H9 (cell line): Measurements from ENCODE around the gene IER5L. TPM values are rescaled to one million over a fixed set of nuclear protein-coding genes. Genes with fewer than 3 reads are reported as not detected.

Experiments used
- DNase-seq: peaks from one replicate; pipeline ENCODE4 v3.0.0-alpha.2; 2017
- H2AFZ ChIP-seq: one replicate; pipeline ENCODE4 v1.6.1; 2013; ENCODE audit warnings: mild to moderate bottlenecking, low read length, control low read depth, moderate library complexity
- H2AK5ac ChIP-seq: 2 replicates; pipeline ENCODE4 v1.6.1; 2013; ENCODE audit warnings: low read length, control low read depth, mixed read lengths; ENCODE audit not compliant: insufficient read length
- H2BK120ac ChIP-seq: one replicate; pipeline ENCODE4 v1.6.1; 2013; ENCODE audit warnings: low read depth, mild to moderate bottlenecking, low read length, control low read depth, inconsistent platforms; ENCODE audit not compliant: poor library complexity, severe bottlenecking
- H2BK12ac ChIP-seq: 2 replicates; pipeline ENCODE4 v1.6.1; 2013; ENCODE audit warnings: low read length, control low read depth, mixed read lengths, low read depth; ENCODE audit not compliant: insufficient read length
- H2BK15ac ChIP-seq: 2 replicates; pipeline ENCODE4 v1.6.1; 2013; ENCODE audit warnings: low read depth, low read length, control low read depth
- H2BK20ac ChIP-seq: one replicate; pipeline ENCODE4 v1.6.1; 2013; ENCODE audit warnings: low read depth, mild to moderate bottlenecking, low read length, control low read depth, inconsistent platforms; ENCODE audit not compliant: poor library complexity, severe bottlenecking
- H2BK5ac ChIP-seq: 2 replicates; pipeline ENCODE4 v1.6.1; 2013; ENCODE audit warnings: low read length, control low read depth, mixed read lengths; ENCODE audit not compliant: insufficient read length
- H3K14ac ChIP-seq: 2 replicates; pipeline ENCODE4 v1.6.1; 2013; ENCODE audit warnings: low read length, control low read depth; ENCODE audit not compliant: insufficient read depth
- H3K18ac ChIP-seq: 2 replicates; pipeline ENCODE4 v1.6.1; 2013; ENCODE audit warnings: low read depth, mild to moderate bottlenecking, mixed read lengths, low read length, control low read depth; ENCODE audit not compliant: insufficient read length
- H3K23ac ChIP-seq: 2 replicates; pipeline ENCODE4 v1.6.1; 2013; ENCODE audit warnings: low read length, control low read depth, mixed read lengths, low read depth; ENCODE audit not compliant: insufficient read length
- H3K23me2 ChIP-seq: 2 replicates; pipeline ENCODE4 v1.6.1; 2013; ENCODE audit warnings: low read depth, mild to moderate bottlenecking, mixed read lengths, low read length, control low read depth; ENCODE audit not compliant: insufficient read length, poor library complexity, severe bottlenecking
- H3K27ac ChIP-seq: 2 replicates; pipeline ENCODE4 v1.5.1; 2013; ENCODE audit warnings: low read length, control low read depth, mixed read lengths, low read depth; ENCODE audit not compliant: insufficient read length
- H3K27me3 ChIP-seq: 2 replicates; pipeline ENCODE4 v1.6.1; 2013; ENCODE audit warnings: low read length, control low read depth, inconsistent platforms; ENCODE audit not compliant: insufficient read depth
- H3K4ac ChIP-seq: 2 replicates; pipeline ENCODE4 v1.6.1; 2013; ENCODE audit warnings: low read depth, mild to moderate bottlenecking, control low read depth, inconsistent platforms, low read length, moderate library complexity
- H3K4me1 ChIP-seq: 2 replicates; pipeline ENCODE4 v1.6.1; 2013; ENCODE audit warnings: low read length, control low read depth, inconsistent platforms; ENCODE audit not compliant: insufficient read depth
- H3K4me2 ChIP-seq: 2 replicates; pipeline ENCODE4 v1.6.1; 2013; ENCODE audit warnings: low read length, control low read depth, mixed read lengths; ENCODE audit not compliant: insufficient read length, insufficient read depth
- H3K56ac ChIP-seq: 2 replicates; pipeline ENCODE4 v1.6.1; 2013; ENCODE audit warnings: low read depth, mild to moderate bottlenecking, mixed read lengths, low read length, control low read depth; ENCODE audit not compliant: insufficient read length
- H3K79me1 ChIP-seq: 2 replicates; pipeline ENCODE4 v1.6.1; 2013; ENCODE audit warnings: low read depth, mild to moderate bottlenecking, moderate library complexity, low read length, control low read depth, inconsistent platforms; ENCODE audit not compliant: insufficient read depth, poor library complexity, severe bottlenecking
- H3K79me2 ChIP-seq: 2 replicates; pipeline ENCODE4 v1.6.1; 2013; ENCODE audit warnings: low read length, control low read depth, inconsistent platforms; ENCODE audit not compliant: insufficient read depth
- H3K9ac ChIP-seq: 2 replicates; pipeline ENCODE4 v1.6.1; 2013; ENCODE audit warnings: low read length, control low read depth, mixed read lengths; ENCODE audit not compliant: insufficient read length; ENCODE audit errors: extremely low read depth
- H3K9me3 ChIP-seq: one replicate; pipeline ENCODE4 v1.6.1; 2013; ENCODE audit warnings: low read depth, low read length, inconsistent platforms; ENCODE audit not compliant: control insufficient read depth
- H3T11ph ChIP-seq: one replicate; pipeline ENCODE4 v1.6.1; 2013; ENCODE audit warnings: mild to moderate bottlenecking, low read length, control low read depth, inconsistent platforms
- H4K20me1 ChIP-seq: one replicate; pipeline ENCODE4 v1.6.1; 2013; ENCODE audit not compliant: control insufficient read depth, insufficient read length, insufficient read depth
- H4K5ac ChIP-seq: 2 replicates; pipeline ENCODE4 v1.6.1; 2013; ENCODE audit warnings: low read depth, mild to moderate bottlenecking, mixed read lengths, low read length, control low read depth; ENCODE audit not compliant: insufficient read length
- H4K8ac ChIP-seq: replicated peaks from 2 replicates; pipeline ENCODE4 v1.6.1; 2013; ENCODE audit warnings: low read length, control low read depth, mixed read lengths, low read depth; ENCODE audit not compliant: insufficient read length
- H4K91ac ChIP-seq: 2 replicates; pipeline ENCODE4 v1.6.1; 2013; ENCODE audit warnings: low read depth, mild to moderate bottlenecking, moderate library complexity, mixed read lengths, low read length, control low read depth; ENCODE audit not compliant: insufficient read length
- H3K27ac Mint-ChIP-seq, 3 experiments: 2 replicates in 2 of 3; 3 replicates in 1 of 3; pipeline ENCODE4 v1.8.0; 2020 to 2021; ENCODE audit warnings: mixed read lengths in 3 of 3, mild to moderate bottlenecking in 1 of 3, moderate library complexity in 1 of 3
- H3K27me3 Mint-ChIP-seq: 2 replicates; pipeline ENCODE4 v1.8.0; 2021; ENCODE audit warnings: low read depth, mild to moderate bottlenecking, moderate library complexity, mixed read lengths
- H3K36me3 Mint-ChIP-seq, 3 experiments: 2 replicates in 2 of 3; 3 replicates in 1 of 3; pipeline ENCODE4 v1.8.0; 2020 to 2021; ENCODE audit warnings: low read depth in 3 of 3, mixed read lengths in 3 of 3; ENCODE audit not compliant: insufficient read depth in 1 of 3
- H3K4me1 Mint-ChIP-seq, 2 experiments: 2 replicates each; pipeline ENCODE4 v1.8.0; 2020; ENCODE audit warnings: mixed read lengths in 2 of 2
- H3K4me3 Mint-ChIP-seq, 2 experiments: 2 replicates in 1 of 2; 3 replicates in 1 of 2; pipeline ENCODE4 v1.8.0; 2020 to 2021; ENCODE audit warnings: mild to moderate bottlenecking in 2 of 2, mixed read lengths in 2 of 2, moderate library complexity in 1 of 2
- H3K9me3 Mint-ChIP-seq, 2 experiments: 2 replicates in 1 of 2; 3 replicates in 1 of 2; pipeline ENCODE4 v1.8.0; 2020; ENCODE audit warnings: mild to moderate bottlenecking in 2 of 2, mixed read lengths in 2 of 2, moderate library complexity in 1 of 2
- CTCF ChIP-seq: fragments of 200-600 bp; sonication (generic); conservative IDR thresholded peaks from 3 replicates; pipeline ENCODE4 v1.8.0; 2021; ENCODE audit warnings: antibody characterized with exemption, mild to moderate bottlenecking
- WGBS: extraction: QIAGEN DNeasy Blood & Tissue Kit; methylation state at CpG from one replicate; pipeline ENCODE4 v1.1.7; 2013; ENCODE audit warnings: missing lambda C conversion rate, low lambda C conversion rate, mixed read lengths; ENCODE audit not compliant: insufficient read length; ENCODE audit errors: extremely low coverage; 5-methylcytosine and 5-hydroxymethylcytosine counted together
- total RNA-seq: library from RNA; stranded (reverse); gene quantifications from 2 replicates; pipeline ENCODE4 v1.2.1, GENCODE V29; 2021

Gene IER5L
- total RNA-seq, 1 experiment from 2014 or later, result 1.0 TPM

DNA sequence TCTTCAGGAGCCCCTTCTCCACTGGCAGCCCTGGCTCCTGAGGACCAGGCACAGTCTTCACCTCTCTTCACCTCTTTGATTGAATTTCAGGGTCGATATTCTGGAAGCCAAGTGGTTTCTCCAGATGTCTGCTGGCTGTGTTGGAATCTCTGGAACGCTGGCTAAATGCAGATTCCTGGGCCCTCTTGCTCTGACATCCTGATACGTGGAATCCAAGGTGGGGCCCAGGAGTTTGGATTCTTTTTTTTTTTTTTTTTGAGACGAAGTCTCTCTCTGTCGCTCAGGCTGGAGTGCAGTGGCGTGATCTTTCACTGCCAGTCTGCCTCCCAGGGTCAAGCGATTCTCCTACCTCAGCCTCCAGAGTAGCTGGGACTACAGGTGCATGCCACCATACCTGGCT is 26.8 kb upstream of the IER5L start:
- Histone ChIP-seq H3K18ac (no peak overlapping the region), H3T11ph (no peak overlapping the region), H3K9ac (no peak overlapping the region), H3K27ac (no peak overlapping the region), H3K14ac (no peak overlapping the region), H4K20me1 (peaks cover 2% of the 10 kb centered on the region), H3K79me2 (no peaks in the 10 kb centered on the region; the same call in 1 of the 2 replicates), H2BK120ac (no peak overlapping the region), H2BK5ac (no peak overlapping the region), H2AK5ac (no peak overlapping the region), H3K79me1 (no peaks in the 10 kb centered on the region), H4K8ac (no peak overlapping the region), H4K5ac (no peak overlapping the region), H3K9me3 (no peaks in the 10 kb centered on the region), H3K23me2 (peaks cover 7% of the 10 kb centered on the region), H2BK20ac (no peak overlapping the region), H2BK12ac (no peak overlapping the region), H3K27me3 (no peaks in the 10 kb centered on the region), H2AFZ (no peak overlapping the region), H3K56ac (no peak overlapping the region), H2BK15ac (no peak overlapping the region), H3K4ac (no peak overlapping the region), H3K4me2 (no peak overlapping the region), H3K4me1 (no peaks in the 10 kb centered on the region; the same call in 1 of the 2 replicates), H4K91ac (no peak overlapping the region), H3K23ac (no peak overlapping the region)
- Mint-ChIP-seq H3K9me3 (no peaks in the 10 kb centered on the region), H3K4me1 (peaks cover 21 to 33% of the 10 kb centered on the region in 2 experiments), H3K27ac (no peak overlapping the region), H3K27me3 (peaks cover 24% of the 10 kb centered on the region), H3K4me3 (no peak overlapping the region; a peak in 1 of 5 replicates), H3K36me3 (no peaks in the 10 kb centered on the region)
- TF ChIP-seq CTCF, result no peak
- WGBS, result no CpG with 5 or more reads among the region's 7 CpGs
- DNase-seq, result no peak
